A673 (cell line): ENCODE results near the gene DPF1. TPM values are rescaled to one million over a fixed set of nuclear protein-coding genes. Genes with fewer than 3 reads are reported as not detected.

Experiments
- BruUV-seq: library from RNA; stranded (reverse); fragments of 400-500 nt; replicated peaks from 2 replicates; lab custom pipeline; 2021; lab: Mats Ljungman, UMichigan
- CTCF ChIA-PET: fragments of 300-600 bp; sonication (Branson Sonifier 250); formaldehyde crosslinking; loops from one replicate; lab custom pipeline; 2022; ENCODE audit warnings: antibody characterized with exemption; lab: Charles Lee
- POLR2A ChIA-PET: fragments of 300-600 bp; sonication (Branson Sonifier 250); formaldehyde crosslinking; loops from one replicate; lab custom pipeline; 2022; ENCODE audit warnings: antibody characterized with exemption; ENCODE audit not compliant: low non-redundant PET; lab: Charles Lee
- DNase-seq: peaks from one replicate; pipeline ENCODE4 v3.0.0-alpha.2; 2015; ENCODE audit warnings: low spot score
- H3K27ac ChIP-seq: fragments of 200-600 bp; sonication (generic); 2 replicates; pipeline ENCODE4 v1.5.1; 2016; ENCODE audit warnings: mixed run types, low read depth, mild to moderate bottlenecking, mixed read lengths, antibody characterized with exemption, low read length; ENCODE audit not compliant: poor library complexity, severe bottlenecking
- H3K27me3 ChIP-seq: fragments of 200-600 bp; sonication (generic); replicated peaks from 2 replicates; pipeline ENCODE4 v1.6.1; 2017; ENCODE audit warnings: mixed run types, low read depth, mild to moderate bottlenecking, mixed read lengths, antibody characterized with exemption, low read length; ENCODE audit not compliant: insufficient read depth, poor library complexity
- H3K36me3 ChIP-seq: fragments of 200-600 bp; sonication (generic); 2 replicates; pipeline ENCODE4 v1.6.1; 2016; ENCODE audit warnings: mixed run types, mild to moderate bottlenecking, mixed read lengths, antibody characterized with exemption, low read length; ENCODE audit not compliant: insufficient read depth, poor library complexity, severe bottlenecking
- H3K4me1 ChIP-seq: fragments of 200-600 bp; sonication (generic); 2 replicates; pipeline ENCODE4 v1.6.1; 2017; ENCODE audit warnings: mixed run types, mild to moderate bottlenecking, mixed read lengths, antibody characterized with exemption, low read length; ENCODE audit not compliant: insufficient read depth, poor library complexity, severe bottlenecking
- H3K4me3 ChIP-seq: fragments of 200-600 bp; sonication (generic); 2 replicates; pipeline ENCODE4 v1.5.1; 2016; ENCODE audit warnings: low read depth, mixed run types, mild to moderate bottlenecking, mixed read lengths, low read length; ENCODE audit not compliant: poor library complexity, severe bottlenecking
- H3K9me3 ChIP-seq: fragments of 200-600 bp; sonication (generic); 2 replicates; pipeline ENCODE4 v1.6.1; 2016; ENCODE audit warnings: mixed run types, low read depth, mild to moderate bottlenecking, mixed read lengths, antibody characterized with exemption, low read length; ENCODE audit not compliant: poor library complexity, severe bottlenecking
- EZH2 ChIP-seq: fragments of 200-600 bp; sonication (generic); IDR thresholded peaks from 2 replicates; pipeline ENCODE4 v1.6.1; 2017; ENCODE audit warnings: borderline replicate concordance, low read depth, mild to moderate bottlenecking, mixed read lengths, antibody characterized with exemption, low read length; ENCODE audit not compliant: poor library complexity, severe bottlenecking
- intact Hi-C: fragments of 100-400 bp; cut with micrococcal nuclease; formaldehyde crosslinking; loops from one replicate; pipeline ENCODE4 v1.10.0; 2022; ENCODE audit not compliant: unreplicated experiment
- total RNA-seq: library from RNA; stranded (reverse); gene quantifications from 2 replicates; pipeline ENCODE4 v1.2.3, GENCODE V29; 2021
- TF ChIP-seq, protein P1 (sequence below): fragments of 300-800, 200-600 bp; sonication (generic); conservative IDR thresholded peaks from 2 replicates; pipeline ENCODE4 v1.5.1; 2017; ENCODE audit warnings: low read depth, mild to moderate bottlenecking, antibody characterized with exemption, low read length, moderate library complexity, mixed read lengths

DPF1 gene
- total RNA-seq, 1 experiment from 2014 or later: 6.3 TPM

DNA sequence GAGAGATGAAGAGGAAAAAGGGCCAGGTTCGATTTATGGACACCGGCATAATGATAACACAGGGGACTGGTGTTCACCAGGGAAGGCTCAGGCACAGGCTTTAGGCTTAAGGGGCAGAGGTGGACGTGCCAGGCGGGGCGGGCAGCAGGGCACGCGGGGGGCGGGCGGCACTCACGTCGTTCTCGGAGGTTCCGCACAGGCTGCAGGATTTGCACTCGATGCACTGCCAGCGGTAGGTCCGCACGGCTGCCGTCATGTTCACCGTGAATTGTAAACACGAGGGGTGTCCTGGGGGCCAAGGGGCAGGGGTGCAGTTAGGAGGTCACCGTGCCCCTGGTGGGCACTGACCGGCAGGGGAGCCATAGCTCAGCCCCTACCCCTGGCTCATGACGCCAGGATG, 10.6 kb downstream of the DPF1 start:
- Histone ChIP-seq H3K9me3 (no peaks in the 10 kb centered on the region), H3K27ac (no peak overlapping the region), H3K27me3 (peaks cover 7% of the 10 kb centered on the region), H3K36me3 (no peaks in the 10 kb centered on the region), H3K4me1 (peaks cover 19% of the 10 kb centered on the region), H3K4me3 (no peak overlapping the region)
- TF ChIP-seq, protein P1, sequence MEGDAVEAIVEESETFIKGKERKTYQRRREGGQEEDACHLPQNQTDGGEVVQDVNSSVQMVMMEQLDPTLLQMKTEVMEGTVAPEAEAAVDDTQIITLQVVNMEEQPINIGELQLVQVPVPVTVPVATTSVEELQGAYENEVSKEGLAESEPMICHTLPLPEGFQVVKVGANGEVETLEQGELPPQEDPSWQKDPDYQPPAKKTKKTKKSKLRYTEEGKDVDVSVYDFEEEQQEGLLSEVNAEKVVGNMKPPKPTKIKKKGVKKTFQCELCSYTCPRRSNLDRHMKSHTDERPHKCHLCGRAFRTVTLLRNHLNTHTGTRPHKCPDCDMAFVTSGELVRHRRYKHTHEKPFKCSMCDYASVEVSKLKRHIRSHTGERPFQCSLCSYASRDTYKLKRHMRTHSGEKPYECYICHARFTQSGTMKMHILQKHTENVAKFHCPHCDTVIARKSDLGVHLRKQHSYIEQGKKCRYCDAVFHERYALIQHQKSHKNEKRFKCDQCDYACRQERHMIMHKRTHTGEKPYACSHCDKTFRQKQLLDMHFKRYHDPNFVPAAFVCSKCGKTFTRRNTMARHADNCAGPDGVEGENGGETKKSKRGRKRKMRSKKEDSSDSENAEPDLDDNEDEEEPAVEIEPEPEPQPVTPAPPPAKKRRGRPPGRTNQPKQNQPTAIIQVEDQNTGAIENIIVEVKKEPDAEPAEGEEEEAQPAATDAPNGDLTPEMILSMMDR: no peak
- TF ChIP-seq EZH2: no peak
- intact Hi-C loops: no loop called here
- ChIA-PET CTCF (no interaction called here), POLR2A (no interaction called here)
- BruUV-seq: no TSS peak
- no peak for DNase-seq

DNA sequence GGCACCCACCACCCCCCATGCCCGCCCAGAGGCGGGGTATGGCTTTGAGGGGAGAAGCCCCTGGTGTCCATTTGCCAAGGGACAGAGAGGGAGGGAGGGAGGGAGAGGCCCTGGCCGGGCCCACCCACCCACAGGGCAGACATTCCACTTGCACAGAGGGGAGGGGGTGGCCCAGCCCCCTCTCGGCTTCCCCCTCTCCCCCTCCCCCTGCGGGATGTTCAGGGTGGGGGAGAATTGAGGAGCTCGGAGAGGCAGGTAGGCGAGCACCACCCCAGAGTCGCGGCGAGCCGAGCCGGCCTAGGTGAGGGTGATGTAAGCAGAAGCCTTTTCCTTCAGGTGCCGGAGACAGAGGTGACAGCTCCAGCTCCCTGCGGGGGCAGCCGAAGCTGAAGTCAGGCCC, 12.3 kb downstream of the DPF1 start:
- no peaks in the 10 kb centered on the region for H3K36me3 ChIP-seq
- ChIA-PET CTCF (no interaction called here), POLR2A (no interaction called here)
- no peak overlapping the region for H3K4me3 ChIP-seq
- no peak for DNase-seq
- intact Hi-C loops: no loop called here
- no TSS peak for BruUV-seq
- H3K4me1 ChIP-seq: peaks cover 19% of the 10 kb centered on the region
- no peaks in the 10 kb centered on the region for H3K9me3 ChIP-seq
- TF ChIP-seq, protein P1: no peak
- TF ChIP-seq EZH2: no peak
- peaks cover 7% of the 10 kb centered on the region for H3K27me3 ChIP-seq
- H3K27ac ChIP-seq: no peak overlapping the region

DNA sequence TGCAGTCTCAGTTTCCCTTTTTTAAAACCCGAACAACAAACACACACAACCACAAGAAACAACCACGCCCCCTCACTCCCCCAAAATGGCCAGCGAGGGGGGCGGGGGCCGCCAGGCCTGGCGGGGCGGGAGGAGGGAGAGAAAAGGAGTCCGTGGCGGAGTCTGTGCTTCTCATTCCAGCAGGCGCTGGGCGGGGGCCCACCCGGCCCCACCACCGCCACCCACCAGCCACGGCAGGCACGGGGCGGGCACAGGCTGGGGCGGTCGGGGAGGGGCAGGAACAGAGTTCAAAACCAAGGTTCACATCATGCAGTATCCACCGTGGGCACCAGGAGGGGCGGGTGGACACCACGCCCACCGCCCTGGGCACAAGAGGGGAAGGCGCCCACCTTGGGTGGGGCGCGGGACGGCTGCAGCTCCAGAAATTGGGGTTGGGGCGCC, 12.9 kb downstream of the DPF1 start:
- TF ChIP-seq EZH2: no peak
- TF ChIP-seq, protein P1: no peak
- peaks cover 7% of the 10 kb centered on the region for H3K27me3 ChIP-seq
- no peak for DNase-seq
- intact Hi-C loops: no loop called here
- peak overlapping the region; percentile 32 for H3K4me3 ChIP-seq
- H3K4me1 ChIP-seq: peaks cover 19% of the 10 kb centered on the region
- CTCF ChIA-PET: no interaction called here
- POLR2A ChIA-PET: no interaction called here
- H3K27ac ChIP-seq: no peak overlapping the region
- H3K36me3 ChIP-seq: no peaks in the 10 kb centered on the region
- BruUV-seq: no TSS peak
- no peaks in the 10 kb centered on the region for H3K9me3 ChIP-seq
